SK-N-SH (cell line): Measurements from ENCODE around the gene POU4F3. TPM values are rescaled to one million over a fixed set of nuclear protein-coding genes. Genes with fewer than 3 reads are reported as not detected.

Experiments used
- CTCF ChIA-PET: fragments of 300-600, 350-600 bp; formaldehyde crosslinking; extraction: SDS; loops from one replicate; lab custom pipeline; 2021; lab: Yijun Ruan, JAX
- POLR2A ChIA-PET: fragments of 350-600 bp; sonication (Branson Sonifier 250); formaldehyde crosslinking; extraction: SDS; loops from one replicate; lab custom pipeline; 2020; ENCODE audit warnings: antibody characterized with exemption, inconsistent platforms; lab: Yijun Ruan, JAX
- DNase-seq: peaks from one replicate; pipeline ENCODE4 v3.0.0; 2012
- H2AFZ ChIP-seq: fragments of 200-600 bp; sonication (generic); 2 replicates; pipeline ENCODE4 v1.8.1; 2016; ENCODE audit warnings: antibody characterized with exemption, mild to moderate bottlenecking, low read depth
- H3F3A ChIP-seq: fragments of 200-600 bp; sonication (generic); replicated peaks from 2 replicates; pipeline ENCODE3; 2016; ENCODE audit warnings: antibody characterized with exemption, mild to moderate bottlenecking; ENCODE audit not compliant: insufficient read depth
- H3K27ac ChIP-seq, 2 experiments: fragments of 200-500 bp in 1 of 2; fragments of 200-600 bp in 1 of 2; sonication (Bioruptor generic) in 1 of 2; sonication (generic), shearing (Covaris generic) in 1 of 2; 2 replicates each; pipeline versions ENCODE4 v1.5.1 to v1.6.1; 2014 to 2016; ENCODE audit warnings: low read depth in 2 of 2, inconsistent platforms in 1 of 2, low read length in 1 of 2, mild to moderate bottlenecking in 1 of 2, mixed read lengths in 1 of 2
- H3K27me3 ChIP-seq: fragments of 200-600 bp; sonication (generic), shearing (Covaris generic); 2 replicates; pipeline ENCODE4 v1.6.1; 2016; ENCODE audit warnings: mixed run types; ENCODE audit not compliant: insufficient read depth
- H3K36me3 ChIP-seq, 2 experiments: fragments of 200-500 bp in 1 of 2; fragments of 200-600 bp in 1 of 2; sonication (Bioruptor generic) in 1 of 2; sonication (generic) in 1 of 2; replicated peaks in 1 of 2; 2 replicates each; pipeline versions ENCODE3 to v1.5.1; 2014 to 2016; ENCODE audit warnings: low read length in 1 of 2, mild to moderate bottlenecking in 1 of 2; ENCODE audit not compliant: insufficient read depth in 2 of 2, control insufficient read depth in 1 of 2
- H3K4me1 ChIP-seq, 2 experiments: fragments of 200-500 bp in 1 of 2; fragments of 200-600 bp in 1 of 2; sonication (Bioruptor generic) in 1 of 2; sonication (generic), shearing (Covaris generic) in 1 of 2; 2 replicates each; pipeline versions ENCODE4 v1.5.1 to v1.6.1; 2014 to 2016; ENCODE audit warnings: low read depth in 1 of 2, low read length in 1 of 2, mixed run types in 1 of 2; ENCODE audit not compliant: insufficient read depth in 2 of 2, control insufficient read depth in 1 of 2
- H3K4me2 ChIP-seq: fragments of 200-600 bp; sonication (generic), shearing (Covaris generic); 2 replicates; pipeline ENCODE4 v1.6.1; 2017; ENCODE audit warnings: mixed run types
- H3K4me3 ChIP-seq, 2 experiments: fragments of 200-500 bp in 1 of 2; fragments of 200-600 bp in 1 of 2; sonication (Bioruptor generic) in 1 of 2; sonication (generic), shearing (Covaris generic) in 1 of 2; 2 replicates each; pipeline versions ENCODE4 v1.5.1 to v1.8.1; 2014 to 2016; ENCODE audit warnings: low read depth in 2 of 2, inconsistent platforms in 1 of 2, low read length in 1 of 2, mild to moderate bottlenecking in 1 of 2, mixed read lengths in 1 of 2, moderate library complexity in 1 of 2
- H3K79me2 ChIP-seq: fragments of 200-600 bp; sonication (generic); 2 replicates; pipeline ENCODE4 v1.8.1; 2017; ENCODE audit warnings: mild to moderate bottlenecking; ENCODE audit not compliant: insufficient read depth
- H3K9ac ChIP-seq: fragments of 200-600 bp; sonication (generic); 2 replicates; pipeline ENCODE4 v1.6.1; 2017; ENCODE audit warnings: mixed run types
- H3K9me2 ChIP-seq: fragments of 200-600 bp; sonication (generic); 2 replicates; pipeline ENCODE4 v1.6.1; 2017; ENCODE audit warnings: mixed run types
- H3K9me3 ChIP-seq: fragments of 200-600 bp; sonication (generic); 2 replicates; pipeline ENCODE4 v1.6.1; 2017; ENCODE audit warnings: mixed run types, mild to moderate bottlenecking, moderate library complexity
- H4K20me1 ChIP-seq: fragments of 200-600 bp; sonication (generic); 2 replicates; pipeline ENCODE4 v1.6.1; 2017; ENCODE audit warnings: mild to moderate bottlenecking, mixed run types; ENCODE audit not compliant: insufficient read depth
- FOSL2 ChIP-seq: IDR thresholded peaks from 2 replicates; pipeline ENCODE4 v1.4.0; 2012; ENCODE audit warnings: low read depth, mild to moderate bottlenecking, moderate library complexity, borderline replicate concordance
- GABPA ChIP-seq: IDR thresholded peaks from 2 replicates; pipeline ENCODE4 v1.4.0; 2012; ENCODE audit warnings: low read depth, mild to moderate bottlenecking
- GATA2 ChIP-seq: sonication (generic); formaldehyde crosslinking; IDR thresholded peaks from 2 replicates; pipeline ENCODE4 v1.5.0; 2020; ENCODE audit warnings: mild to moderate bottlenecking, missing genetic modification reagents
- JUND ChIP-seq: IDR thresholded peaks from 2 replicates; pipeline ENCODE4 v1.4.0; 2012
- MEF2A ChIP-seq: IDR thresholded peaks from 2 replicates; pipeline ENCODE4 v1.4.0; 2012; ENCODE audit warnings: low read depth, borderline replicate concordance
- RAD21 ChIP-seq: IDR thresholded peaks from 2 replicates; pipeline ENCODE4 v1.6.1; 2012; ENCODE audit warnings: mild to moderate bottlenecking, low read length
- RCOR1 ChIP-seq: fragments of 150-350 bp; IDR thresholded peaks from 2 replicates; pipeline ENCODE4 v1.6.1; 2017; ENCODE audit warnings: antibody characterized with exemption, low read length
- RFX5 ChIP-seq: IDR thresholded peaks from 2 replicates; pipeline ENCODE4 v1.6.1; 2012; ENCODE audit warnings: mild to moderate bottlenecking, improper control_type of control experiment, low read length
- RXRA ChIP-seq: IDR thresholded peaks from 2 replicates; pipeline ENCODE4 v1.4.0; 2012; ENCODE audit warnings: low read depth, mild to moderate bottlenecking, borderline replicate concordance
- SIN3A ChIP-seq: IDR thresholded peaks from 2 replicates; pipeline ENCODE4 v1.6.1; 2012; ENCODE audit warnings: low read depth, mild to moderate bottlenecking, low read length, moderate library complexity, borderline replicate concordance
- TAF1 ChIP-seq: IDR thresholded peaks from 2 replicates; pipeline ENCODE4 v1.6.1; 2012; ENCODE audit warnings: low read depth, mild to moderate bottlenecking, low read length, moderate library complexity, borderline replicate concordance
- WGBS: methylation state at CpG from one replicate; pipeline ENCODE4 v1.1.6; 2017; ENCODE audit warnings: low lambda C conversion rate; 5-methylcytosine and 5-hydroxymethylcytosine counted together
- polyA plus RNA-seq, 3 experiments: library from polyadenylated mRNA; depleted of rRNA; stranded (reverse); fragments of >200 nt; gene quantifications; 2 replicates each; pipeline ENCODE4 v1.2.3, GENCODE V29; 2012
- TF ChIP-seq, protein P1 (sequence below): IDR thresholded peaks from 2 replicates; pipeline ENCODE4 v1.6.1; 2012; ENCODE audit warnings: mild to moderate bottlenecking, low read depth, low read length, moderate library complexity
- TF ChIP-seq, protein P2 (sequence below): fragments of 150-350 bp; IDR thresholded peaks from 2 replicates; pipeline ENCODE4 v1.6.1; 2016; ENCODE audit warnings: mild to moderate bottlenecking, low read depth, low read length
- TF ChIP-seq, protein P3 (sequence below): IDR thresholded peaks from 2 replicates; pipeline ENCODE4 v1.4.0; 2012; ENCODE audit warnings: low read depth
- TF ChIP-seq, protein P4 (sequence below): fragments of 200-600 bp; sonication (generic); IDR thresholded peaks from 2 replicates; pipeline ENCODE4 v1.6.1; 2017; ENCODE audit warnings: antibody characterized with exemption, mild to moderate bottlenecking, moderate library complexity

Gene POU4F3
- polyA plus RNA-seq, 1 of the 3 experiments (the other 2 are of a cell fraction), result 0.08 TPM

DNA sequence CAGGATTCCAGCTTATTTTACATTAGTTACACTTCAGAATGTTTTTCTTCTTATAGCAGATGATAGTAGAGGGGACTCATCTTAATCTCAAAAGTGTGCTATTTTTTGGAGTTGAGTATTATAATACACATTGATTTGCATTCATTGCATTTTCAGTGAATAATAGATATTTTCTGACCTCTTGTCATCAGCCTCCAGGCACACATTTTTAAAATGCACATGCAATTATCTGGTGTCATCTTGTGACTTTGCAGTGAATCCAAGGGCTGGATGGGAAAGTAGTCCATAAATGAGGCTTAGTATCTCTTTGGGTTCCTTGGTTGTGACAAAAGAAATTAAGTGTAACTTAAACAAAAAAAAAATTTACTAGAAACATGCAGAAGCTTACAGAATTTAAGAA lies 28.1 kb upstream of the POU4F3 start (continued):
- TF ChIP-seq, protein P1, sequence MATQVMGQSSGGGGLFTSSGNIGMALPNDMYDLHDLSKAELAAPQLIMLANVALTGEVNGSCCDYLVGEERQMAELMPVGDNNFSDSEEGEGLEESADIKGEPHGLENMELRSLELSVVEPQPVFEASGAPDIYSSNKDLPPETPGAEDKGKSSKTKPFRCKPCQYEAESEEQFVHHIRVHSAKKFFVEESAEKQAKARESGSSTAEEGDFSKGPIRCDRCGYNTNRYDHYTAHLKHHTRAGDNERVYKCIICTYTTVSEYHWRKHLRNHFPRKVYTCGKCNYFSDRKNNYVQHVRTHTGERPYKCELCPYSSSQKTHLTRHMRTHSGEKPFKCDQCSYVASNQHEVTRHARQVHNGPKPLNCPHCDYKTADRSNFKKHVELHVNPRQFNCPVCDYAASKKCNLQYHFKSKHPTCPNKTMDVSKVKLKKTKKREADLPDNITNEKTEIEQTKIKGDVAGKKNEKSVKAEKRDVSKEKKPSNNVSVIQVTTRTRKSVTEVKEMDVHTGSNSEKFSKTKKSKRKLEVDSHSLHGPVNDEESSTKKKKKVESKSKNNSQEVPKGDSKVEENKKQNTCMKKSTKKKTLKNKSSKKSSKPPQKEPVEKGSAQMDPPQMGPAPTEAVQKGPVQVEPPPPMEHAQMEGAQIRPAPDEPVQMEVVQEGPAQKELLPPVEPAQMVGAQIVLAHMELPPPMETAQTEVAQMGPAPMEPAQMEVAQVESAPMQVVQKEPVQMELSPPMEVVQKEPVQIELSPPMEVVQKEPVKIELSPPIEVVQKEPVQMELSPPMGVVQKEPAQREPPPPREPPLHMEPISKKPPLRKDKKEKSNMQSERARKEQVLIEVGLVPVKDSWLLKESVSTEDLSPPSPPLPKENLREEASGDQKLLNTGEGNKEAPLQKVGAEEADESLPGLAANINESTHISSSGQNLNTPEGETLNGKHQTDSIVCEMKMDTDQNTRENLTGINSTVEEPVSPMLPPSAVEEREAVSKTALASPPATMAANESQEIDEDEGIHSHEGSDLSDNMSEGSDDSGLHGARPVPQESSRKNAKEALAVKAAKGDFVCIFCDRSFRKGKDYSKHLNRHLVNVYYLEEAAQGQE, result no peak
- TF ChIP-seq SIN3A, result no peak
- TF ChIP-seq RAD21, result no peak

DNA sequence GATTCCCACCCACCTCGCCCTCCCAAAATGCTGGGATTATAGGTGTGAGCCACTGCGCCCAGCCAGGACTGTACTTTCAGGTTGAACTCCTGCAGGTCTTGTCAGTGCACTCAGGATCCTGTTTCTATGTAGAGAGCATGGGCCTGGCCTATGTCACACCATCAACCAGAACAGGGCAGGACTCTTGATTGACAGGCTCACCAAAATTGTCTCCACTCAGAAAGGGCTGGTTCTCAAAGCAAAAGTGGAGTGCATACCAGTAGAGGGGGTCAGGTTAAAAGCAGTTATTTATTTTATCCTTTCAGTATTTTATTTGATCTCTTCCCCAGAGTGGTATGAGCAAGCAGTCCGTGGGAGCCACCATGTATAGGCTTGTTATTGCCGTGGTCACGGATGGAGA lies 27.4 kb upstream of the POU4F3 start:
- Histone ChIP-seq H3K9ac (no peak overlapping the region), H3K4me2 (no peak overlapping the region), H3K4me3 (no peak overlapping the region), H3F3A (no peaks in the 10 kb centered on the region), H3K9me3 (no peaks in the 10 kb centered on the region), H3K9me2 (no peaks in the 10 kb centered on the region), H4K20me1 (no peaks in the 10 kb centered on the region), H3K27ac (no peak overlapping the region), H3K36me3 (no peaks in the 10 kb centered on the region), H3K79me2 (no peaks in the 10 kb centered on the region), H3K27me3 (no peaks in the 10 kb centered on the region; the same call in 1 of the 2 replicates), H3K4me1 (no peaks in the 10 kb centered on the region), H2AFZ (no peak overlapping the region)
- DNase-seq, result no peak
- TF ChIP-seq, protein P2, sequence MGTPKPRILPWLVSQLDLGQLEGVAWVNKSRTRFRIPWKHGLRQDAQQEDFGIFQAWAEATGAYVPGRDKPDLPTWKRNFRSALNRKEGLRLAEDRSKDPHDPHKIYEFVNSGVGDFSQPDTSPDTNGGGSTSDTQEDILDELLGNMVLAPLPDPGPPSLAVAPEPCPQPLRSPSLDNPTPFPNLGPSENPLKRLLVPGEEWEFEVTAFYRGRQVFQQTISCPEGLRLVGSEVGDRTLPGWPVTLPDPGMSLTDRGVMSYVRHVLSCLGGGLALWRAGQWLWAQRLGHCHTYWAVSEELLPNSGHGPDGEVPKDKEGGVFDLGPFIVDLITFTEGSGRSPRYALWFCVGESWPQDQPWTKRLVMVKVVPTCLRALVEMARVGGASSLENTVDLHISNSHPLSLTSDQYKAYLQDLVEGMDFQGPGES, result no peak
- TF ChIP-seq FOSL2, result no peak
- TF ChIP-seq, protein P3, sequence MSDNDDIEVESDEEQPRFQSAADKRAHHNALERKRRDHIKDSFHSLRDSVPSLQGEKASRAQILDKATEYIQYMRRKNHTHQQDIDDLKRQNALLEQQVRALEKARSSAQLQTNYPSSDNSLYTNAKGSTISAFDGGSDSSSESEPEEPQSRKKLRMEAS, result no peak
- TF ChIP-seq GATA2 (CRISPR knock-in tag), result no peak
- TF ChIP-seq RXRA, result no peak
- no peak for TF ChIP-seq RAD21
- TF ChIP-seq RFX5, result no peak
- 66% methylated on average over 5 of the region's 5 CpGs for WGBS
- ChIA-PET CTCF (no interaction called here), POLR2A (no interaction called here)

DNA sequence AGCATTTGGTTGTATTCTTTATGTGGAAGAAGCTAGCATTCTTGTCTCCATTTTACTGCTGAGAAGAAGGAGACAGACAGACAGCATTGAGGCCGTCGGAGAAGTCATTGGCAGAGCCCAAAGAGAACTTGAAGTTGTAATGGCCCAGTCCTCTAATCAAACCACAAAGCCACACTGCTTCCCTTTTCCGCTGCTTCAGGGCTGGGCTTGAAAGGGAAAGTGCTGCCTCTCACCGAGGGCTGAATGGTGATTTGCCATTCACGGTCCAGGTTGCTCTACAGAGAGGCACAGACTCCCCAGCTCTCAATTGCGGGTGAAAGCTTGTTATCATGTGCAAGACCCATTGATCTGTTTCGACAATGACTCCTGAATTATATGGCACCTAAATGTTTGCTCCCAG lies 25.6 kb upstream of the POU4F3 start:
- POLR2A ChIA-PET, result no interaction called here
- CTCF ChIA-PET, result interaction anchor here (1.4 kb wide), 1 partner anchor 9 kb away, joined by 3 read pairs; no protein-coding TSS in a partner anchor
- H3K9ac ChIP-seq, result no peak overlapping the region
- TF ChIP-seq GABPA (no peak), RCOR1 (no peak), RXRA (no peak), JUND (no peak), TAF1 (no peak), MEF2A (no peak)
- TF ChIP-seq, protein P4, sequence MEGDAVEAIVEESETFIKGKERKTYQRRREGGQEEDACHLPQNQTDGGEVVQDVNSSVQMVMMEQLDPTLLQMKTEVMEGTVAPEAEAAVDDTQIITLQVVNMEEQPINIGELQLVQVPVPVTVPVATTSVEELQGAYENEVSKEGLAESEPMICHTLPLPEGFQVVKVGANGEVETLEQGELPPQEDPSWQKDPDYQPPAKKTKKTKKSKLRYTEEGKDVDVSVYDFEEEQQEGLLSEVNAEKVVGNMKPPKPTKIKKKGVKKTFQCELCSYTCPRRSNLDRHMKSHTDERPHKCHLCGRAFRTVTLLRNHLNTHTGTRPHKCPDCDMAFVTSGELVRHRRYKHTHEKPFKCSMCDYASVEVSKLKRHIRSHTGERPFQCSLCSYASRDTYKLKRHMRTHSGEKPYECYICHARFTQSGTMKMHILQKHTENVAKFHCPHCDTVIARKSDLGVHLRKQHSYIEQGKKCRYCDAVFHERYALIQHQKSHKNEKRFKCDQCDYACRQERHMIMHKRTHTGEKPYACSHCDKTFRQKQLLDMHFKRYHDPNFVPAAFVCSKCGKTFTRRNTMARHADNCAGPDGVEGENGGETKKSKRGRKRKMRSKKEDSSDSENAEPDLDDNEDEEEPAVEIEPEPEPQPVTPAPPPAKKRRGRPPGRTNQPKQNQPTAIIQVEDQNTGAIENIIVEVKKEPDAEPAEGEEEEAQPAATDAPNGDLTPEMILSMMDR, result no peak
- TF ChIP-seq, protein P1, result no peak

More for the DNA sequence above, 25.6 kb upstream of the POU4F3 start:
- Histone ChIP-seq H3K36me3 (no peaks in the 10 kb centered on the region), H3K4me2 (no peak overlapping the region), H3K4me3 (no peak overlapping the region), H3K9me3 (no peaks in the 10 kb centered on the region), H3K27me3 (no peaks in the 10 kb centered on the region; the same call in 1 of the 2 replicates), H3K79me2 (no peaks in the 10 kb centered on the region), H3K27ac (no peak overlapping the region), H3F3A (no peaks in the 10 kb centered on the region), H4K20me1 (no peaks in the 10 kb centered on the region), H2AFZ (no peak overlapping the region), H3K4me1 (no peaks in the 10 kb centered on the region), H3K9me2 (no peaks in the 10 kb centered on the region)
- no peak for DNase-seq
- WGBS, result 86% methylated on average over 6 of the region's 7 CpGs
